Epithelial cell of proximal tubule (primary cell): ENCODE measurements around the gene GTF2IRD1. TPM values are rescaled to one million over a fixed set of nuclear protein-coding genes. Genes with fewer than 3 reads are reported as not detected.
"Not testable (repeated sequence)": the region's sequence is repeated elsewhere in the genome, so short reads cannot be mapped to it uniquely, and the experiment has no call there.

ENCODE experiments used
- DNase-seq: peaks from one replicate; pipeline ENCODE4 v3.0.0-alpha.2; 2011; ENCODE audit warnings: low read depth
- H3K4me3 ChIP-seq: 2 replicates; pipeline ENCODE4 v1.5.1; 2011; ENCODE audit warnings: low read depth, mild to moderate bottlenecking, low read length
- CTCF ChIP-seq: conservative IDR thresholded peaks from 2 replicates; pipeline ENCODE4 v1.5.1; 2012; ENCODE audit warnings: low read depth, mild to moderate bottlenecking, low read length
- total RNA-seq: library from RNA; depleted of rRNA; stranded (reverse); fragments of >200 nt; gene quantifications from 2 replicates; pipeline ENCODE4 v1.2.3, GENCODE V29; 2015

Gene GTF2IRD1
- total RNA-seq, 1 donor from 2014 or later: 23.8 TPM

GRCh38 chr7:74495112-74496086 is 41.7 kb downstream of the GTF2IRD1 start:
- no peak for DNase-seq
- H3K4me3 ChIP-seq: no peak overlapping the region
- no peak for TF ChIP-seq CTCF

- no peak for TF ChIP-seq CTCF
- no peak for DNase-seq
- H3K4me3 ChIP-seq: no peak overlapping the region
Observed at GRCh38 chr7:74496272-74496671, 42.6 kb downstream of the GTF2IRD1 start.

- not testable (repeated sequence) for H3K4me3 ChIP-seq, DNase-seq
Observed at GRCh38 chr7:74496773-74497172, 43.1 kb downstream of the GTF2IRD1 start.

- H3K4me3 ChIP-seq: no peak overlapping the region
- no peak for TF ChIP-seq CTCF
- no peak for DNase-seq
Observed at GRCh38 chr7:74498354-74498753, 44.6 kb downstream of the GTF2IRD1 start.

GRCh38 chr7:74498996-74499834 is 45.5 kb downstream of the GTF2IRD1 start:
- no peak overlapping the region for H3K4me3 ChIP-seq
- DNase-seq: no peak
- TF ChIP-seq CTCF: no peak

GRCh38 chr7:74499835-74500388 is 46.2 kb downstream of the GTF2IRD1 start:
- DNase-seq: no peak
- no peak for TF ChIP-seq CTCF
- H3K4me3 ChIP-seq: no peak overlapping the region

GRCh38 chr7:74501298-74501697 is 47.6 kb downstream of the GTF2IRD1 start:
- no peak for DNase-seq
- TF ChIP-seq CTCF: no peak

More at GRCh38 chr7:74501298-74501697, 47.6 kb downstream of the GTF2IRD1 start:
- H3K4me3 ChIP-seq: peak overlapping the region; percentile 30
